OCI-LY3 (cell line): Measurements from ENCODE around the gene WDR90.

Experiments used
- H2AFZ ChIP-seq: fragments of 200-600, 300-600 bp; shearing (Covaris generic); 2 replicates; pipeline ENCODE4 v1.6.0; 2014; ENCODE audit warnings: antibody characterized with exemption, low read depth, low read length
- H3K27ac ChIP-seq: fragments of 200-600, 300-600 bp; sonication (generic); 2 replicates; pipeline ENCODE4 v1.5.1; 2014; ENCODE audit warnings: mild to moderate bottlenecking, low read length, moderate library complexity, mixed read lengths
- H3K27me3 ChIP-seq: fragments of 200-600, 300-600 bp; sonication (generic); 2 replicates; pipeline ENCODE4 v1.6.1; 2014; ENCODE audit warnings: low read depth, low read length, mixed read lengths
- H3K36me3 ChIP-seq: fragments of 200-600, 300-600 bp; sonication (generic); replicated peaks from 2 replicates; pipeline ENCODE3; 2014; ENCODE audit warnings: low read depth, low read length, mixed read lengths
- H3K4me1 ChIP-seq: fragments of 300-600, 200-600 bp; sonication (generic); 2 replicates; pipeline ENCODE4 v1.6.1; 2014; ENCODE audit warnings: low read length, mixed read lengths
- H3K4me2 ChIP-seq: fragments of 200-600, 300-600 bp; sonication (generic); 2 replicates; pipeline ENCODE4 v1.6.1; 2014; ENCODE audit warnings: low read length, mixed read lengths
- H3K4me3 ChIP-seq: fragments of 300-600, 200-600 bp; sonication (generic); 2 replicates; pipeline ENCODE4 v1.5.1; 2014; ENCODE audit warnings: antibody characterized with exemption, mild to moderate bottlenecking, low read length, moderate library complexity
- H3K79me2 ChIP-seq: fragments of 300-600, 200-600 bp; shearing (Covaris generic); 2 replicates; pipeline ENCODE4 v1.6.1; 2014; ENCODE audit warnings: mild to moderate bottlenecking, low read length, mixed read lengths
- H3K9ac ChIP-seq: fragments of 300-600, 200-600 bp; shearing (Covaris generic); 2 replicates; pipeline ENCODE4 v1.6.0; 2014; ENCODE audit warnings: mild to moderate bottlenecking, low read length, moderate library complexity
- H3K9me3 ChIP-seq: fragments of 200-600, 300-600 bp; shearing (Covaris generic); 2 replicates; pipeline ENCODE4 v1.6.1; 2014; ENCODE audit warnings: low read length, mixed read lengths; ENCODE audit not compliant: insufficient read depth
- H4K20me1 ChIP-seq: fragments of 200-600, 300-600 bp; sonication (generic); 2 replicates; pipeline ENCODE4 v1.6.1; 2016; ENCODE audit warnings: low read length, mixed read lengths; ENCODE audit not compliant: insufficient read depth
- EZH2phosphoT487 ChIP-seq: fragments of 200-600 bp; shearing (Covaris generic); IDR thresholded peaks from 2 replicates; pipeline ENCODE4 v1.6.1; 2018; ENCODE audit warnings: antibody characterized with exemption, mixed run types, low read depth
- TF ChIP-seq, protein P1 (sequence below): fragments of 200-600, 300-600 bp; sonication (generic); IDR thresholded peaks from 2 replicates; pipeline ENCODE4 v1.5.1; 2014; ENCODE audit warnings: antibody characterized with exemption, low read length, low read depth

WDR90 gene

DNA sequence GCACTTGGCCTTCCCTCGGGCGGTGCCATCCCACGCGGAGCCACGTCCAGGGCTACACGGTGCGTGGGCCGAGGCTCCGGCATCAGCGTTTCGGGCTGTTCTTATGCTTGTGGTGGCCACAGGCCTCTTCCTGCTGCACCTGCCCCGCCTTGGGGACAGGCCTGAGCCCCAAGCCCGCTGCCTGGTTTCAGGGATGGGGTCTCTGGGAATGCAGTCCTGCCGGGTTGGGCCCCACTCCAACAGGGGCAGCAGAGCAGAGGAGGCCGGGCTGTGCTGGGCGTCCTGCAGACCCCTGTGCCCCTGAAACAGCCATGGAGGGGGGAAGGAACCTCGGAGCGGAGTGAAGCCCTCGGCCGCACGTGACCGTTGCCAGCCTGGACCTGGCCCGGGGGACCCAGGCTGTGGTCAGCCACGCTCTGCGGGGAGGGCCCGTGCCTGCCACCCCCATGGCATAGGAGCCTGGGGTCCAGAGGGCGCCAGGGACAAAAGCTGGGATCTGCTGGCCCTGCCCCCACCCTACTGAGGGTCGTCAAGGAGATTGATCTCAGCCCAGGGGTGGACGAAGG is 18.8 kb upstream of the WDR90 start:
- peaks cover 8% of the 10 kb centered on the region for H3K79me2 ChIP-seq
- H3K9ac ChIP-seq = no peak overlapping the region
- peaks cover 12% of the 10 kb centered on the region for H3K36me3 ChIP-seq
- H2AFZ ChIP-seq = no peak overlapping the region
- H3K4me1 ChIP-seq = peaks cover 7% of the 10 kb centered on the region
- H3K27ac ChIP-seq = no peak overlapping the region
- H3K4me3 ChIP-seq = no peak overlapping the region
- peaks cover 10% of the 10 kb centered on the region; the same call in 1 of the 2 replicates for H4K20me1 ChIP-seq
- H3K9me3 ChIP-seq = no peaks in the 10 kb centered on the region
- H3K4me2 ChIP-seq = no peak overlapping the region
- no peak for TF ChIP-seq EZH2phosphoT487
- TF ChIP-seq, protein P1, sequence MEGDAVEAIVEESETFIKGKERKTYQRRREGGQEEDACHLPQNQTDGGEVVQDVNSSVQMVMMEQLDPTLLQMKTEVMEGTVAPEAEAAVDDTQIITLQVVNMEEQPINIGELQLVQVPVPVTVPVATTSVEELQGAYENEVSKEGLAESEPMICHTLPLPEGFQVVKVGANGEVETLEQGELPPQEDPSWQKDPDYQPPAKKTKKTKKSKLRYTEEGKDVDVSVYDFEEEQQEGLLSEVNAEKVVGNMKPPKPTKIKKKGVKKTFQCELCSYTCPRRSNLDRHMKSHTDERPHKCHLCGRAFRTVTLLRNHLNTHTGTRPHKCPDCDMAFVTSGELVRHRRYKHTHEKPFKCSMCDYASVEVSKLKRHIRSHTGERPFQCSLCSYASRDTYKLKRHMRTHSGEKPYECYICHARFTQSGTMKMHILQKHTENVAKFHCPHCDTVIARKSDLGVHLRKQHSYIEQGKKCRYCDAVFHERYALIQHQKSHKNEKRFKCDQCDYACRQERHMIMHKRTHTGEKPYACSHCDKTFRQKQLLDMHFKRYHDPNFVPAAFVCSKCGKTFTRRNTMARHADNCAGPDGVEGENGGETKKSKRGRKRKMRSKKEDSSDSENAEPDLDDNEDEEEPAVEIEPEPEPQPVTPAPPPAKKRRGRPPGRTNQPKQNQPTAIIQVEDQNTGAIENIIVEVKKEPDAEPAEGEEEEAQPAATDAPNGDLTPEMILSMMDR = no peak
- no peaks in the 10 kb centered on the region for H3K27me3 ChIP-seq

- peaks cover 10% of the 10 kb centered on the region; the same call in 1 of the 2 replicates for H4K20me1 ChIP-seq
- no peak within 1 kb of the TSS for H3K27ac ChIP-seq
Measured at GRCh38 chr16:630815-631405, 18.3 kb upstream of the WDR90 start, which contains the start of gene WFIKKN1. WFIKKN1 (plus strand) TSS chr16:630985; CDS start chr16:631254, 269 bp downstream.

DNA sequence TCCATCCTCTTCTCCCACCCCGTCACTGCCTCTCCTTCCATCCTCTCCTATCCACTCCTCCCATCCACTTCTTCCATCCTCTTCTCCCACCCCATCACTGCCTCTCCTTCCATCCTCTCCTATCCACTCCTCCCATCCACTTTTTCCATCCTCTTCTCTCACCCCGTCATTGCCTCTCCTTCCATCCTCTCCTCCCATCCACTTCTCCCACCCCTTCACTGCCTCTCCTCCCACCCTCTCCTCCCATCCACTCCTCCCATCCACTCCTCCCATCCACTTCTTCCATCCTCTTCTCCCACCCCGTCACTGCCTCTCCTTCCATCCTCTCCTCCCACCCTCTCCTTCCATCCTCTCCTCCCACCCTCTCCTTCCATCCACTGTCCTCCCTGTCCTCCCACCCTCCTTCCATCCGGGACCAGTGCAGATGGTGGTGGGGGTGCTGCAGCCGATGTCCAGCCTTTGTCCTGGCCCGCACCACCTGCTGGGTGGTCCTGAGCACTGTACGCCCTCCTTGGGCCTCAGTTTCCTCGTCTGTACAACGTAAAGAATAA is 17.3 kb upstream of the WDR90 start:
- no peaks in the 10 kb centered on the region for H3K27me3 ChIP-seq

More at GRCh38 chr16:630815-631405, 18.3 kb upstream of the WDR90 start, which contains the start of gene WFIKKN1:
- Histone ChIP-seq H3K4me2 (no peak within 1 kb of the TSS), H2AFZ (no peak within 1 kb of the TSS), H3K4me1 (peaks cover 7% of the 10 kb centered on the region), H3K4me3 (no peak within 1 kb of the TSS), H3K79me2 (peaks cover 14% of the 10 kb centered on the region), H3K9ac (no peak within 1 kb of the TSS), H3K36me3 (peaks cover 12% of the 10 kb centered on the region), H3K9me3 (no peaks in the 10 kb centered on the region), H3K27me3 (no peaks in the 10 kb centered on the region)
- TF ChIP-seq, protein P1 = no peak
- TF ChIP-seq EZH2phosphoT487 = no peak

More for the DNA sequence above, 17.3 kb upstream of the WDR90 start:
- peaks cover 7% of the 10 kb centered on the region for H3K4me1 ChIP-seq
- H3K9ac ChIP-seq = no peak overlapping the region
- H3K27ac ChIP-seq = no peak overlapping the region
- no peak for TF ChIP-seq EZH2phosphoT487
- TF ChIP-seq, protein P1 = no peak
- H3K4me3 ChIP-seq = no peak overlapping the region
- no peak overlapping the region for H2AFZ ChIP-seq
- no peak overlapping the region for H3K4me2 ChIP-seq
- H3K36me3 ChIP-seq = peaks cover 12% of the 10 kb centered on the region
- no peaks in the 10 kb centered on the region for H3K9me3 ChIP-seq
- peaks cover 16% of the 10 kb centered on the region for H3K79me2 ChIP-seq
- H4K20me1 ChIP-seq = peaks cover 10% of the 10 kb centered on the region; the same call in 1 of the 2 replicates
